GM18870 (cell line): ENCODE measurements around the gene MUC21.
"Not testable (repeated sequence)": the region's sequence is repeated elsewhere in the genome, so short reads cannot be mapped to it uniquely, and the experiment has no call there.

ENCODE experiments used
- ATAC-seq: cut with Tn5 transposase; IDR thresholded peaks from one replicate; pipeline ENCODE4 v1.9.1; 2021; ENCODE audit warnings: moderate library complexity; ENCODE audit not compliant: unreplicated experiment

The MUC21 gene

GRCh38 chr6:30966154-30966553 lies 17.4 kb upstream of the MUC21 start:
- no peak for ATAC-seq

- ATAC-seq = not testable (repeated sequence)
Observed at GRCh38 chr6:30969171-30969570, 14.3 kb upstream of the MUC21 start.

GRCh38 chr6:30970946-30971345 lies 12.6 kb upstream of the MUC21 start:
- no peak for ATAC-seq

- no peak for ATAC-seq
Observed at GRCh38 chr6:30972816-30973215, 10.7 kb upstream of the MUC21 start.

GRCh38 chr6:30974490-30975252 lies 8.8 kb upstream of the MUC21 start:
- ATAC-seq = no peak

GRCh38 chr6:30979141-30979540 lies 4.4 kb upstream of the MUC21 start:
- ATAC-seq = no peak

- no peak for ATAC-seq
Observed at GRCh38 chr6:30979690-30980089, 3.8 kb upstream of the MUC21 start.

GRCh38 chr6:30981942-30982772 lies 1.4 kb upstream of the MUC21 start:
- no peak for ATAC-seq

GRCh38 chr6:30985490-30985889 lies 2.0 kb downstream of the MUC21 start:
- ATAC-seq = no peak

GRCh38 chr6:30987304-30987703 lies 3.8 kb downstream of the MUC21 start:
- ATAC-seq = no peak

GRCh38 chr6:30988209-30988825 lies 4.8 kb downstream of the MUC21 start:
- ATAC-seq = no peak

- no peak for ATAC-seq
Observed at GRCh38 chr6:30990422-30991086, 7.0 kb downstream of the MUC21 start.

GRCh38 chr6:30991891-30992290 lies 8.4 kb downstream of the MUC21 start:
- no peak for ATAC-seq

- ATAC-seq = no peak
Observed at GRCh38 chr6:30997301-30997700, 13.8 kb downstream of the MUC21 start.

- ATAC-seq = no peak
Observed at GRCh38 chr6:30998785-30999184, 15.3 kb downstream of the MUC21 start.

GRCh38 chr6:31000067-31000860 lies 16.7 kb downstream of the MUC21 start:
- not testable (repeated sequence) for ATAC-seq

- ATAC-seq = no peak
Observed at GRCh38 chr6:31001281-31001888, 17.9 kb downstream of the MUC21 start.

- no peak for ATAC-seq
Observed at GRCh38 chr6:31002471-31002870, 19.0 kb downstream of the MUC21 start.

- ATAC-seq = no peak
Observed at GRCh38 chr6:31004794-31005193, 21.3 kb downstream of the MUC21 start.
